Gastrocnemius medialis (tissue), 4 donors: ENCODE results near the gene SNX32.

Source experiments
- CTCF ChIP-seq, 5 experiments: fragments of 450-650 bp in 3 of 5; fragments of 200-600 bp in 2 of 5; sonication (generic) in 2 of 5; IDR thresholded peaks in 4 of 5; conservative IDR thresholded peaks in 1 of 5; 1 replicate in 4 of 5; 2 replicates in 1 of 5; pipeline ENCODE4 v1.5.1; 2016 to 2019; ENCODE audit warnings: antibody characterized with exemption in 5 of 5, mild to moderate bottlenecking in 3 of 5, moderate library complexity in 3 of 5
- POLR2A ChIP-seq, 2 donors: fragments of 450-650 bp; IDR thresholded peaks; one replicate each; pipeline ENCODE4 v1.6.1; 2017; ENCODE audit warnings: antibody characterized with exemption in 2 of 2, mild to moderate bottlenecking in 2 of 2, moderate library complexity in 2 of 2

GRCh38 chr11:65862941-65863888 is 29.5 kb downstream of the SNX32 start:
- TF ChIP-seq POLR2A (IDR thresholded peaks at IDR 0.05) = no peak
- no peak for TF ChIP-seq CTCF (IDR thresholded peaks at IDR 0.05 in 4 of 5, conservative IDR thresholded peaks at IDR 0.05 in 1 of 5)
